MCF 10A (cell line): ENCODE data around the gene GRIK5. TPM values are rescaled to one million over a fixed set of nuclear protein-coding genes. Genes with fewer than 3 reads are reported as not detected.

Experiments
- BruUV-seq: library from RNA; stranded (reverse); fragments of 400-500 nt; replicated peaks from 2 replicates; lab custom pipeline; 2021; lab: Mats Ljungman, UMichigan
- CTCF ChIA-PET: fragments of 300-600 bp; sonication (Branson Sonifier 250); formaldehyde crosslinking; extraction: SDS; loops from one replicate; lab custom pipeline; 2021; ENCODE audit warnings: antibody characterized with exemption, inconsistent platforms; lab: Yijun Ruan, JAX
- POLR2A ChIA-PET: fragments of 300-600, 350-650 bp; sonication (Branson Sonifier 250); formaldehyde crosslinking; extraction: SDS; loops from one replicate; lab custom pipeline; 2020; ENCODE audit warnings: antibody characterized with exemption, inconsistent platforms; lab: Yijun Ruan, JAX
- DNase-seq: peaks from one replicate; pipeline ENCODE4 v3.0.0-alpha.2; 2018; ENCODE audit not compliant: unreplicated experiment
- H3K27ac Mint-ChIP-seq: one replicate; pipeline ENCODE4 v1.8.0; 2022; ENCODE audit warnings: mild to moderate bottlenecking, low read depth, mixed read lengths; ENCODE audit not compliant: unreplicated experiment
- H3K27me3 Mint-ChIP-seq: one replicate; pipeline ENCODE4 v1.8.0; 2022; ENCODE audit warnings: mixed read lengths; ENCODE audit not compliant: insufficient read depth, unreplicated experiment
- H3K36me3 Mint-ChIP-seq: one replicate; pipeline ENCODE4 v1.8.0; 2022; ENCODE audit warnings: mild to moderate bottlenecking, moderate library complexity, mixed read lengths; ENCODE audit not compliant: insufficient read depth, unreplicated experiment
- H3K4me1 Mint-ChIP-seq: one replicate; pipeline ENCODE4 v1.8.0; 2022; ENCODE audit warnings: mixed read lengths; ENCODE audit not compliant: insufficient read depth, unreplicated experiment
- H3K4me3 Mint-ChIP-seq: one replicate; pipeline ENCODE4 v1.8.0; 2022; ENCODE audit warnings: mild to moderate bottlenecking, moderate library complexity, mixed read lengths; ENCODE audit not compliant: unreplicated experiment
- H3K9me3 Mint-ChIP-seq: one replicate; pipeline ENCODE4 v1.8.0; 2022; ENCODE audit warnings: mixed read lengths; ENCODE audit not compliant: unreplicated experiment
- CTCF ChIP-seq: fragments of 200-600 bp; IDR thresholded peaks from one replicate; pipeline ENCODE4 v1.8.0; 2022; ENCODE audit warnings: antibody characterized with exemption, mild to moderate bottlenecking; ENCODE audit not compliant: unreplicated experiment
- intact Hi-C: fragments of 100-400 bp; cut with micrococcal nuclease; formaldehyde crosslinking; loops from 2 replicates; pipeline ENCODE4 v1.14.1; 2022
- total RNA-seq: library from RNA; stranded (reverse); gene quantifications from 2 replicates; pipeline ENCODE4 v1.2.3, GENCODE V29; 2022

GRIK5 gene
- total RNA-seq, 1 experiment from 2014 or later = 1.8 TPM

- intact Hi-C loops = no loop called here
- POLR2A ChIA-PET = no interaction called here
- no peak for TF ChIP-seq CTCF
- no peak overlapping the region for H3K27ac Mint-ChIP-seq
- no peaks in the 10 kb centered on the region for H3K9me3 Mint-ChIP-seq
- no peaks in the 10 kb centered on the region for H3K27me3 Mint-ChIP-seq
- no peaks in the 10 kb centered on the region for H3K36me3 Mint-ChIP-seq
- peaks cover 5% of the 10 kb centered on the region for H3K4me1 Mint-ChIP-seq
- no TSS peak for BruUV-seq
- no peak overlapping the region for H3K4me3 Mint-ChIP-seq
- CTCF ChIA-PET = no interaction called here
- no peak for DNase-seq
These were observed 92.1 kb downstream of the GRIK5 start for GRCh38 chr19:41977916-41978315.

- CTCF ChIA-PET = interaction anchor here (0.6 to 0.7 kb wide), 4 partner anchors 23 to 138 kb away, joined by 3 to 5 read pairs (median 3); partner anchors contain the start of gene RPS19
- BruUV-seq = no TSS peak
- H3K27ac Mint-ChIP-seq = no peak overlapping the region
- intact Hi-C loops = no loop called here
- peaks cover 12% of the 10 kb centered on the region for H3K27me3 Mint-ChIP-seq
- no peak overlapping the region for H3K4me3 Mint-ChIP-seq
- DNase-seq = no peak
- H3K36me3 Mint-ChIP-seq = no peaks in the 10 kb centered on the region
- no peak for TF ChIP-seq CTCF
- H3K9me3 Mint-ChIP-seq = no peaks in the 10 kb centered on the region
- H3K4me1 Mint-ChIP-seq = no peaks in the 10 kb centered on the region
- POLR2A ChIA-PET = no interaction called here
These were observed 95.4 kb downstream of the GRIK5 start for GRCh38 chr19:41974652-41975051.

GRCh38 chr19:41971363-41971762, 98.6 kb downstream of the GRIK5 start:
- no peak overlapping the region for H3K27ac Mint-ChIP-seq
- no peaks in the 10 kb centered on the region for H3K9me3 Mint-ChIP-seq
- intact Hi-C loops = no loop called here
- no peaks in the 10 kb centered on the region for H3K4me1 Mint-ChIP-seq
- H3K27me3 Mint-ChIP-seq = peaks cover 45% of the 10 kb centered on the region
- H3K4me3 Mint-ChIP-seq = no peak overlapping the region
- no peak for DNase-seq
- CTCF ChIA-PET = interaction anchor here (0.6 kb wide), 1 partner anchor 619 kb away, joined by 3 read pairs; no protein-coding TSS in a partner anchor
- no peak for TF ChIP-seq CTCF
- no TSS peak for BruUV-seq
- no peaks in the 10 kb centered on the region for H3K36me3 Mint-ChIP-seq
- POLR2A ChIA-PET = no interaction called here

- BruUV-seq = no TSS peak
- no peak overlapping the region for H3K4me3 Mint-ChIP-seq
These were observed 100.1 kb downstream of the GRIK5 start for GRCh38 chr19:41969772-41970458.

More at GRCh38 chr19:41969772-41970458, 100.1 kb downstream of the GRIK5 start:
- Mint-ChIP-seq H3K27me3 (peaks cover 50% of the 10 kb centered on the region), H3K9me3 (no peaks in the 10 kb centered on the region), H3K36me3 (no peaks in the 10 kb centered on the region), H3K4me1 (no peaks in the 10 kb centered on the region), H3K27ac (no peak overlapping the region)
- intact Hi-C loops = no loop called here
- TF ChIP-seq CTCF = no peak
- no peak for DNase-seq
- CTCF ChIA-PET = no interaction called here
- POLR2A ChIA-PET = no interaction called here
